Loucy (cell line): Measurements from ENCODE around the gene PUS7.

Experiments
- H2AFZ ChIP-seq: fragments of 200-600 bp; sonication (generic); 2 replicates; pipeline ENCODE4 v1.6.0; 2016; ENCODE audit warnings: antibody characterized with exemption, mild to moderate bottlenecking, low read length, moderate library complexity
- H3F3A ChIP-seq: fragments of 200-600 bp; 2 replicates; pipeline ENCODE4 v1.6.0; 2016; ENCODE audit warnings: antibody characterized with exemption, low read depth, mild to moderate bottlenecking
- H3K27me3 ChIP-seq: fragments of 200-600 bp; sonication (generic); 2 replicates; pipeline ENCODE4 v1.6.1; 2014; ENCODE audit warnings: low read length, mild to moderate bottlenecking; ENCODE audit not compliant: insufficient read depth, poor library complexity, severe bottlenecking
- H3K36me3 ChIP-seq: fragments of 200-600 bp; sonication (generic); 2 replicates; pipeline ENCODE4 v1.6.1; 2016; ENCODE audit warnings: low read length; ENCODE audit not compliant: insufficient read depth
- H3K4me1 ChIP-seq: fragments of 200-600 bp; sonication (generic); 2 replicates; pipeline ENCODE4 v1.5.1; 2014; ENCODE audit warnings: low read length, mild to moderate bottlenecking; ENCODE audit not compliant: insufficient read depth, poor library complexity, severe bottlenecking
- H3K4me2 ChIP-seq: fragments of 200-600 bp; sonication (generic); 2 replicates; pipeline ENCODE4 v1.6.0; 2014; ENCODE audit warnings: antibody characterized with exemption, low read length, low read depth, mild to moderate bottlenecking; ENCODE audit not compliant: poor library complexity, severe bottlenecking
- H3K4me3 ChIP-seq: fragments of 200-600 bp; sonication (generic); 2 replicates; pipeline ENCODE4 v1.5.1; 2014; ENCODE audit warnings: low read length, mild to moderate bottlenecking, mixed read lengths; ENCODE audit not compliant: poor library complexity, severe bottlenecking
- H3K79me2 ChIP-seq: fragments of 200-600 bp; sonication (generic); 2 replicates; pipeline ENCODE4 v1.6.1; 2014; ENCODE audit warnings: low read length; ENCODE audit not compliant: insufficient read depth
- H3K9ac ChIP-seq: fragments of 200-600 bp; sonication (generic); 2 replicates; pipeline ENCODE4 v1.6.0; 2014; ENCODE audit warnings: mild to moderate bottlenecking, low read depth, low read length, moderate library complexity; ENCODE audit not compliant: poor library complexity, severe bottlenecking
- H3K9me2 ChIP-seq: fragments of 200-600 bp; sonication (generic); replicated peaks from 2 replicates; pipeline ENCODE4 v1.6.1; 2016; ENCODE audit warnings: low read depth, low read length, mixed read lengths
- H3K9me3 ChIP-seq: fragments of 200-600 bp; sonication (generic); 2 replicates; pipeline ENCODE4 v1.6.1; 2014; ENCODE audit warnings: mild to moderate bottlenecking, antibody characterized with exemption, low read length, low read depth; ENCODE audit not compliant: insufficient read depth
- H4K20me1 ChIP-seq: fragments of 200-600 bp; sonication (generic); 2 replicates; pipeline ENCODE4 v1.6.0; 2014; ENCODE audit warnings: antibody characterized with exemption, low read length, mild to moderate bottlenecking; ENCODE audit not compliant: insufficient read depth, poor library complexity, severe bottlenecking
- EZH2phosphoT487 ChIP-seq: fragments of 200-600 bp; IDR thresholded peaks from 2 replicates; pipeline ENCODE4 v1.6.1; 2018; ENCODE audit warnings: antibody characterized with exemption, mild to moderate bottlenecking, moderate library complexity, borderline replicate concordance
- TF ChIP-seq, protein P1 (sequence below): fragments of 200-600 bp; sonication (generic); conservative IDR thresholded peaks from 2 replicates; pipeline ENCODE4 v1.5.1; 2014; ENCODE audit warnings: mild to moderate bottlenecking, antibody characterized with exemption, low read length

The PUS7 gene

DNA sequence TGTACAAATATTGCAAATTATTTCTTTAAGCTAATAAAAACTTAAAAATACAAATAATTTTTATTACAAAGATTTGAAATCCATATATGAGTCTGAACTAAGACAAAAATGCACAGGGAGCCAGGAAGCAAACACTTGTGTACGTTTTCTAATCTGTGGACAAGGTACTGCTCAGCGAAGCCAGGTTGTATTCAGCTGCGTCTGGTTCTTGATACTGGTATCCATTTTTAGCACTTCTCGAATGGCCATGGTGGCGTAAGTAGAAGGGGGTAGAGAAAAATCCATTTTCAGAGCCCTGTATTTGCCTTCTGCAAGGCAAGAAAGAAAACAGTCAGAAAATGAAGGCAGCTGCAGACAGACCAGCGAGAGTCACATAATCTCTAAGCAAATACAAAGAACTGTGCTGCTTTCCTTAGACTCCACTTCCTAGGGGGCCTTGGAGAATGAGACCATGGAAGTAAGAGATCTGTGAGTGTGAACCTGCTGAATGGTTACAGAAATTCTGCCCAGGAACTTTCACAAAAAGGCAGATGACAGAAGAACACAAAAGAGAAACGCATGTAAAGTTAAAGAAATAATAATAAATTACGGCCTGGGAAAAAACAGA is 64.3 kb downstream of the PUS7 start:
- Histone ChIP-seq H3K4me3 (no peak overlapping the region), H3K36me3 (peaks cover 6% of the 10 kb centered on the region; the same call in 1 of the 2 replicates), H2AFZ (no peak overlapping the region), H3K27me3 (no peaks in the 10 kb centered on the region), H3K4me1 (no peaks in the 10 kb centered on the region), H3K9me2 (no peaks in the 10 kb centered on the region), H3K4me2 (no peak overlapping the region), H3F3A (no peaks in the 10 kb centered on the region), H4K20me1 (no peaks in the 10 kb centered on the region), H3K9me3 (no peaks in the 10 kb centered on the region), H3K9ac (no peak overlapping the region), H3K79me2 (no peaks in the 10 kb centered on the region)
- TF ChIP-seq EZH2phosphoT487, result no peak
- TF ChIP-seq, protein P1, sequence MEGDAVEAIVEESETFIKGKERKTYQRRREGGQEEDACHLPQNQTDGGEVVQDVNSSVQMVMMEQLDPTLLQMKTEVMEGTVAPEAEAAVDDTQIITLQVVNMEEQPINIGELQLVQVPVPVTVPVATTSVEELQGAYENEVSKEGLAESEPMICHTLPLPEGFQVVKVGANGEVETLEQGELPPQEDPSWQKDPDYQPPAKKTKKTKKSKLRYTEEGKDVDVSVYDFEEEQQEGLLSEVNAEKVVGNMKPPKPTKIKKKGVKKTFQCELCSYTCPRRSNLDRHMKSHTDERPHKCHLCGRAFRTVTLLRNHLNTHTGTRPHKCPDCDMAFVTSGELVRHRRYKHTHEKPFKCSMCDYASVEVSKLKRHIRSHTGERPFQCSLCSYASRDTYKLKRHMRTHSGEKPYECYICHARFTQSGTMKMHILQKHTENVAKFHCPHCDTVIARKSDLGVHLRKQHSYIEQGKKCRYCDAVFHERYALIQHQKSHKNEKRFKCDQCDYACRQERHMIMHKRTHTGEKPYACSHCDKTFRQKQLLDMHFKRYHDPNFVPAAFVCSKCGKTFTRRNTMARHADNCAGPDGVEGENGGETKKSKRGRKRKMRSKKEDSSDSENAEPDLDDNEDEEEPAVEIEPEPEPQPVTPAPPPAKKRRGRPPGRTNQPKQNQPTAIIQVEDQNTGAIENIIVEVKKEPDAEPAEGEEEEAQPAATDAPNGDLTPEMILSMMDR, result no peak

GRCh38 chr7:105454921-105455320 is 67.2 kb downstream of the PUS7 start:
- H3K36me3 ChIP-seq, result peaks cover 6% of the 10 kb centered on the region; the same call in 1 of the 2 replicates
- H3K9ac ChIP-seq, result no peak overlapping the region
- no peaks in the 10 kb centered on the region for H3K9me2 ChIP-seq
- no peak overlapping the region for H2AFZ ChIP-seq
- H3K4me1 ChIP-seq, result no peaks in the 10 kb centered on the region
- no peak for TF ChIP-seq EZH2phosphoT487
- TF ChIP-seq, protein P1, result no peak
- H4K20me1 ChIP-seq, result no peaks in the 10 kb centered on the region
- H3K4me2 ChIP-seq, result no peak overlapping the region
- no peaks in the 10 kb centered on the region for H3K9me3 ChIP-seq
- no peaks in the 10 kb centered on the region for H3F3A ChIP-seq
- H3K4me3 ChIP-seq, result no peak overlapping the region
- no peaks in the 10 kb centered on the region for H3K27me3 ChIP-seq
- H3K79me2 ChIP-seq, result no peaks in the 10 kb centered on the region

DNA sequence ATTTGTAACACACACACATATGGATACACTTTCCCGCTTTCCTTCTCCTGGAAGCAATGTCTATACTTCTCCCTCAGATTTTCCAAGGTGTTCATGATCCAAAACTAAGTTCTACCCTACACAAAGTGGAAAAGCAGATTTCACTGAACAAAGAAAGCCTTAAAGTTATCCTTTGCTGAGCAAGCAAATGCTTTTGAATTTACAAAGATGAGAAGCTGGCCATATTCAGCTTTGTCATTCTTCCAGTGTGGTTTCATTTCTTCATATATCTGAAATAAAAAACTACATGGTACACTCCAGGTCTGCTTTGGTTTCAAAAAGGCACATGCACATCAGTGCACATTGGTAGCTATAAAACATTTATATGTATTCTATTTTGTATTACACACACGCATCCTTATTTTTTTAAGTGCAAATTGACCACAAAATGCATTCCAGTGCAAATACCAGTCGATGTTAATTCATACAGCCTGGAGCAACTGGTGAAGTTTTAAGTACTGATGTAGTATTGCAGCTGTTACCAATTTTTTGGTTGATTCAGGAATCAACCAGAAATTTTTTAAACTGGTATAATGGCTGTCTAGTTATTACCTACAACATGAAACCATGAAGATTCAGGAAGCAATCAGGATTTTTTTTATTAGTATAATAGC is 67.8 kb downstream of the PUS7 start:
- TF ChIP-seq, protein P1, result no peak
- no peak for TF ChIP-seq EZH2phosphoT487

More for the DNA sequence above, 67.8 kb downstream of the PUS7 start:
- Histone ChIP-seq H3K9me3 (no peaks in the 10 kb centered on the region), H3K27me3 (no peaks in the 10 kb centered on the region), H4K20me1 (no peaks in the 10 kb centered on the region), H3K36me3 (peaks cover 6% of the 10 kb centered on the region; the same call in 1 of the 2 replicates), H3K4me1 (no peaks in the 10 kb centered on the region), H3K79me2 (no peaks in the 10 kb centered on the region), H3K9me2 (no peaks in the 10 kb centered on the region), H3K9ac (no peak overlapping the region), H3K4me3 (no peak overlapping the region), H2AFZ (no peak overlapping the region), H3F3A (no peaks in the 10 kb centered on the region), H3K4me2 (no peak overlapping the region)
